C4-2B (cell line): ENCODE results near the gene FPR1.

ENCODE experiments used
- CTCF ChIP-seq: fragments of 450-650 bp; conservative IDR thresholded peaks from 2 replicates; pipeline ENCODE4 v1.5.1; 2017; ENCODE audit warnings: mild to moderate bottlenecking
- ZFX ChIP-seq: fragments of 450-650 bp; IDR thresholded peaks from 2 replicates; pipeline ENCODE4 v1.6.1; 2017

- TF ChIP-seq CTCF (no peak), ZFX (no peak)
Measured at GRCh38 chr19:51714848-51715247, 36.8 kb downstream of the FPR1 start.
